HL-60 (cell line): ENCODE measurements around the gene ERCC8.

Experiments
- DNase-seq, 2 experiments: peaks; one replicate each; pipeline ENCODE4 v3.0.0-alpha.2; 2010 to 2020; ENCODE audit warnings: low read depth in 1 of 2, low spot score in 1 of 2
- H3K27ac ChIP-seq: fragments of 250-450 bp; sonication (Bioruptor Pico); replicated peaks from 2 replicates; pipeline ENCODE4 v1.5.1; 2020; ENCODE audit warnings: mild to moderate bottlenecking, moderate library complexity
- H3K27me3 ChIP-seq: fragments of 250-450 bp; sonication (Bioruptor Pico); 2 replicates; pipeline ENCODE4 v1.5.1; 2021; ENCODE audit warnings: mild to moderate bottlenecking, moderate library complexity; ENCODE audit not compliant: insufficient read depth, poor library complexity, severe bottlenecking
- H3K4me3 ChIP-seq: replicated peaks from 2 replicates; pipeline ENCODE4 v1.5.1; 2011; ENCODE audit warnings: mild to moderate bottlenecking, control low read depth, low read length; ENCODE audit not compliant: insufficient read depth
- CTCF ChIP-seq: IDR thresholded peaks from one replicate; pipeline ENCODE4 v1.5.1; 2011; ENCODE audit warnings: low read length, control low read depth, inconsistent platforms; ENCODE audit not compliant: insufficient read depth
- GABPA ChIP-seq: IDR thresholded peaks from 2 replicates; pipeline ENCODE4 v1.6.1; 2012; ENCODE audit warnings: low read depth
- POLR2AphosphoS5 ChIP-seq: IDR thresholded peaks from 2 replicates; pipeline ENCODE4 v1.6.1; 2012; ENCODE audit warnings: low read depth
- REST ChIP-seq: IDR thresholded peaks from 2 replicates; pipeline ENCODE4 v1.6.1; 2012; ENCODE audit warnings: low read depth; ENCODE audit not compliant: insufficient replicate concordance
- SPI1 ChIP-seq: IDR thresholded peaks from 2 replicates; pipeline ENCODE4 v1.6.1; 2012; ENCODE audit warnings: low read depth, mild to moderate bottlenecking, borderline replicate concordance

ERCC8 gene

GRCh38 chr5:60978968-60979367, 34.1 kb upstream of the ERCC8 start:
- Histone ChIP-seq H3K27me3 (no peaks in the 10 kb centered on the region), H3K4me3 (no peak overlapping the region), H3K27ac (no peak overlapping the region)
- DNase-seq = no peak
- TF ChIP-seq SPI1 = no peak
- TF ChIP-seq POLR2AphosphoS5 = no peak
- TF ChIP-seq REST = no peak
- TF ChIP-seq GABPA = no peak
- no peak for TF ChIP-seq CTCF

DNA sequence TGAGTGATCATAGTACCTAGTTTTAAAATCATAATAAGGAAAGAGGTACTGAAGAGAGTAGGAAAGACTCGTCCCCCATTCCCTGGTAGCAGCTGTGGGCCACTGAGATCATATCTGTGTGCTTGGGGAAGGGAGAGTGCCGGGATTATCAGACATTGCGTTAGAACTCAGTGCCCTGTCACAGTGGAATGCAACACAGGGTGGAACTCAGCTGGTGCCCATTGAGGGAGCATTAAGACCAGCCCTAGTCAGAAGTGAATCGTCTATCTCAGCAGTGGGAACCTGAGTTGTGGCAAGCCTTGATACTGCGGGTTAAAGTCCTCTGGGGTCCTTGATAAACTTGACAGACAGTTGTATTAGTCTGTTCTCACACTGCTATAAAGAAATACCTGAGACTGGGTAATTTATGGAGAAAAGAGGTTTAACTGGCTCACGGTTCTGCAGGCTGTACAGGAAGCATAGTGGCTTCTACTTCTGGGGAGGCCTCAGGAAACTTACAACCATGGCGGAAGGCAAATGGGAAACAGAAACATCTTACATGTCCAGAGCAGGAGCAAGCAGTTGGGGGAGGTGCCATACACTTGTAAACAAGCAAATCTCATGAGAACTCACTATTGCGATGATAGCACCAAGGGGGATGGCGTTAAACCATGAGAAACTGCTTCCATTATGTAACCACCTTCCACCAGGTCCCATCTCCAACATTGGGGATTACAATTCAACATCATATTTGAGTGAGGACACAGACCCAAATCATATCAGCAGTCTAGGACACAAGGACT, 33.3 kb upstream of the ERCC8 start:
- Histone ChIP-seq H3K4me3 (no peak overlapping the region), H3K27ac (no peak overlapping the region), H3K27me3 (no peaks in the 10 kb centered on the region)
- no peak for DNase-seq
- no peak for TF ChIP-seq SPI1
- no peak for TF ChIP-seq POLR2AphosphoS5
- no peak for TF ChIP-seq GABPA
- TF ChIP-seq CTCF = no peak
- no peak for TF ChIP-seq REST

DNA sequence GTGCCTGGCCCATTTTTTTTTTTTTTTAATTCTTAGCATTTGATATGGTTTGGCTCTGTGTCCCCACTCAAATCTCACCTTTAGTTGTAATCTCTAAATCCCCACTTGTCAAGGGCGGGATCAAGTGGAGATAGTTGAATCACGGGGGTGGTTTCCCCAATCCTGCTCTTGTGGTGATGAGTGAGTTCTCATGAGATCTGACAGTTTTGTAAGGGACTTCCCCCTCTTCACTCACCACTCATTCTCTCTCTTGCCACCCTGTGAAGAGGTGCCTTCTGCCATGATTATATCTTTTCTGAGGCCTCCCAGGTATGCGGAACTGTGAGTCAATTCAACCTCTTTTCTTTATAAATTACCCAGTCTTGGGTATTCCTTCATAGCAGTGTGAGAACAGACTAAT, 27.4 kb upstream of the ERCC8 start:
- no peak overlapping the region for H3K27ac ChIP-seq
- TF ChIP-seq POLR2AphosphoS5 (no peak), REST (no peak), SPI1 (no peak), GABPA (no peak), CTCF (no peak)
- no peak overlapping the region for H3K4me3 ChIP-seq
- H3K27me3 ChIP-seq = no peaks in the 10 kb centered on the region
- DNase-seq = no peak
